H4 (cell line): ENCODE measurements around the gene BEAN1. TPM values are rescaled to one million over a fixed set of nuclear protein-coding genes. Genes with fewer than 3 reads are reported as not detected.
"Not testable (repeated sequence)": the region's sequence is repeated elsewhere in the genome, so short reads cannot be mapped to it uniquely, and the experiment has no call there.

Experiments
- DNase-seq: peaks from one replicate; pipeline ENCODE4 v3.0.0-alpha.2; 2015; ENCODE audit warnings: low spot score
- total RNA-seq: library from RNA; depleted of rRNA; stranded (reverse); fragments of >200 nt; shearing (Covaris generic); gene quantifications from 2 replicates; pipeline ENCODE4 v1.2.3, GENCODE V29; 2014

BEAN1 gene
- total RNA-seq, 1 experiment from 2014 or later: 0.89 TPM

DNA sequence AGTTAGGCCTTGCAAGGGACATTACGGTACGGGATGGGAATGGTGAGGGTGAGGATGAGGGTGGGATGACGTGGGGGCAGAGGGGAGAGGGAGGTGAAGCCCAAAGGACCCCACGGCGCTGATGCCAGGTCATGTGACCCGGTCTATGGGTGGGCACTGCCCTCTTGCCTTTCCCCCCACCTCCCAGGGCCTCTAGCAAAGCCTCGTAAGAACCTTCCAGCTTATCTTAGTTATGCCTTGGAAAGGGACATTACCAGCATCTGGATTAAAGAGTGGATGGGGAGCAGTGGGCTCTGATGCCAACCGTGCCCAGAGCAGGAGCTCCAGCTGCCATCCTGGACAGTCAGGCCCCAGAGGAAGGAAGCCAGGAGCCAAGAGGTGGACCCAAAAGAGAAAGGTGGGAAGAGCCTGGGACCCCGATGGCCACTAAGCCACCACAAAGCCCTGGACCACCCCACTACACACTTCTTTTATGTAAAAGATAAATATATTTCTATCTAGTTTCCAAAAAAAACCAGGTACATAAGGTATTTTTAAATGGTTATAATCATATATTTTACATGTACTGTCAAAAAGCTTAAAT lies 81.9 kb downstream of the BEAN1 start:
- no peak for DNase-seq

DNA sequence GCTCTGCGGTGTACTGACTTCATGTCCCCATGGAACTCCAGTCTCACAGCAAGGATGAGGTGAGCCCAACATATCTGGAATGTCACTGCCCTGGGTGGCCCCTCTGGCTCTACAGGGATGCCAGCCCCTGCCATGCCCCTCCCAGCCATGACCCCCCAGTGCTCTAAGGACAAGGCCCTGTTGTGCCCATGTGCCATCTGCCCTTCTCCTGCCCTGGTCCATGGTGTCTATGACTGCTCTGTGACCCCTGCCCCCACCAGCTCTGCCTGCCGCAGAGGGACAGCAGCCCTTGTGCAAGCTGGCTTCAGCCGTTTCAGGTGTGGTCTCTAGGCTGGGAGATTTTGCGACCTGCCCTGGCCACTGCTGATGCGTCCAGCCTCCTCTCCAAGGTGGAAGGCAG lies 82.5 kb downstream of the BEAN1 start:
- no peak for DNase-seq

DNA sequence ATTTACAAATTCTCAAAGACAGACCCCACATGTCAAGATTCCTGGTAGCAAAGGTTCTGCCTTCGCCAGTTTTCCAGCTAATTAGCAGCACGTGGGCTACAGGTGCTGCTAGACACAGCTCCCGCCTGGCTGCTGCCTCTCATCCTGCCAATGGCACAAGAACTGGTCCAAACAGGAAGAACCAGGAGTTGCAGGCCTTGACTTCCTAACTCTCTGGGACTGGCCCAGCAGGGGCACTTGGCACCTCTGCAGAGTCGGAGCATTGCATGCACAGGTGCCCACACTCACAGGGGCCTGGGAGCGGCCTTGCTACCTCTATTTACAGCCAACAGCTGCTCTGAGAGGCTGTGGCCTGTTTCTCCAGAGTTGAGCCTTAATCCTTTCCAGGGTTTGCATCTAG lies 83.2 kb downstream of the BEAN1 start:
- DNase-seq: no peak

DNA sequence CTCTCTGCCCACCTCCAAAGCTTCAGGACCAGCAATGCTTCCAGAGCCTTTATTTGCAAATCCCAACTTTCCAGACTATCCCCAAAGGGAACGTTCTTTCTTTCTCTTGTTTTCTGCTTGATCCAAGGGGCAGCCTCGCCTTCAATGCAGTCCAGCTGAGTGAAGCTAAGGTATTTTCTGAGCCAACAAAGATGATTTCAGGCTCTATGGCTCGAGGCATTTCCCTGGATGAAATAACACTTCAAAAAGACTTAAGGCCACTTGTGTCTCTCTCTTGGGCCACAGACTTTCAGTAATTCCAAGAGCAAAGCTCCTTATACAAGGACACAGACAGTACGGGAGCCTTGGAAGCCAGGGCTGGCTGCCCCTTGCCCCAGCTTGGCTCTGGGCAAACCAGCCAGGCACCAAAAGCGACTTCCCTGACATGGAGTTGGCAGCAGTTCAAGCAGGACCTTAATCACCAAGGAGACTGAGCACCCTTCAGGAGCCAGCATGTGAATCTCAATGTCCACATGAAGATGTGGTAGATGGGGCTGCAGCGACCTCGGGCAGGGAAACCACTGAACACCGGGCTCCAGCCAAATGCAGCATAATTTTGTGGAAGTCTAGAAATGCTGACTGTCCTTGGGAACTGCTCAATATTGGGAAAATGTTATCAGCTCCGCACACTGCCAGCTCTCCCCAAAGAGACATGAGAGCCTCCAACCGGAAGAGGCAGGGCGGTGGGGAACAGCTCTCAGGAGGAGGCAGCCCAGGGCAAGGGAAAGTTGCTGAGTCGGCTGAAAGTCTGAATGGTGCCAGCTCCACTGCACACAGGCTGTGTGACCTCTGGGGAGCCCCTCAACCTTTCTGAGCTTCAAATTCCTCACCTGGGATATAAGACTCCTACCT lies 83.9 kb downstream of the BEAN1 start:
- no peak for DNase-seq

DNA sequence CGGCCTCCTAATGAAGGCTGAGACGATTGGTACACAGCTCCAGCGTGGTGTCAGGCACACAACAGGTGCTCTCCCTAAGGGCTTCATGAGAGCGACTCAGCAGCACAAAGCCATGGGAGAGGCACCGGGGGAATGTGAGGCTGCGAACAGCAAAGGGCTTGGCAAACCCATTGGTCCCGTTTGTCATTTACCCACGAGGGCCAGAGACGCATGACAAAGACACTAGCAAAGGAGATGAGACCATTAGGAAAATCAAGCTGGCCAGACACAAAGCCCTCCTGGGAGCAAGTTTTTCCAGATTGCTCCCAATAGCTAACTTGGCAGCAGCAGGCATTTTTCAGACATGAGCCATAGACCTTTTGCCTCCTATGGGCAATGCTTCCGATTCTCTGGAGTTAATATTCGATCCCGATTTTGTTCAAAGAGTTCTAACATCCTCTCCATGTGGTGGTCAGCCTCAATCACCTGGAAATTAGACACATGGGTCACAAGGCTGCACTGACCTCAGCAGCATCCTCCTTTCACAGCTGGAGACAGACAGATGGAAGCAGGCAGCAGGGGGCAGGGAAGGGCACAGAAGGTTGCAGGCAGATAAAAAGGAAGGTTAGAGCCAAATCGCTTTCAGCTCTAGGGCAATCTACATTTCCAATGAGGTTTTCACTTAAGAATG lies 84.6 kb downstream of the BEAN1 start:
- peak; percentile 46 for DNase-seq

DNA sequence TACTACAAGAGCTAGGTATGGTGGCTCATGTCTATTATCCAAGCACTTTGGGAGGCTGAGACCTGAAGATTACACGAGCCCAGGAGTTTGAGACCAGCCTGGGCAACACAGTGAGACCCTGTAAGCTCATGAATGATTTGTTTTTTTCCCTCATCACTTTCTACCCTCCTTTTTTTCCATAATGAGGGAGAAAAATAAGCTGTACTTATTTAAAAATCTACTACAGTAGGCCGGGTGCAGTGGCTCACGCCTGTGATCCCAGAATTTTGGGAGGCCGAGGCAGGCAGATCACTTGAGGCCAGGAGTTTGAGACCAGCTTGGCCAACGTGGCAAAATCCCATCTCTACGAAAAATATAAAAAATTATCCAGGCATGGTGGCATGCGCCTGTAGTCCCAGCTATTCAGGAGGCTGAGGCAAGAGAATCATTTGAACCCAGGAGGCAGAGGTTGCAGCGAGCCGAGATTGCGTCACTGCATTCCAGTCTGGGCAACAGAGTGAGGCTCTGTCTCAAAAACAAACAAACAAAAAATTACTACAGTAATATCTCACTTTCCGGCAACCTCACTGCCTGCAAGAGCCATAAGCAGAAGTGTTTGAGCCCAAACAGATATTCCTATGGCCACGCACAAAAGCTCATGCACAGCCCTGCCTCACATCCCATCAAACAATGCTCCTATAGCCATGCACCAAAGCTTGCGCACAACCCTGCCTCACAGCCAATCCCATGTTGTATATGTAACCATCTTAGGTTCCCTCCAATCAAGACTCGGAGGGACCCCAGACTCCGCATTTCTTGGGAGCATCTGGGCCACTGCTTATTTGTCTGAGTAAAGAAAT lies 85.4 kb downstream of the BEAN1 start:
- peak; percentile 57 for DNase-seq

DNA sequence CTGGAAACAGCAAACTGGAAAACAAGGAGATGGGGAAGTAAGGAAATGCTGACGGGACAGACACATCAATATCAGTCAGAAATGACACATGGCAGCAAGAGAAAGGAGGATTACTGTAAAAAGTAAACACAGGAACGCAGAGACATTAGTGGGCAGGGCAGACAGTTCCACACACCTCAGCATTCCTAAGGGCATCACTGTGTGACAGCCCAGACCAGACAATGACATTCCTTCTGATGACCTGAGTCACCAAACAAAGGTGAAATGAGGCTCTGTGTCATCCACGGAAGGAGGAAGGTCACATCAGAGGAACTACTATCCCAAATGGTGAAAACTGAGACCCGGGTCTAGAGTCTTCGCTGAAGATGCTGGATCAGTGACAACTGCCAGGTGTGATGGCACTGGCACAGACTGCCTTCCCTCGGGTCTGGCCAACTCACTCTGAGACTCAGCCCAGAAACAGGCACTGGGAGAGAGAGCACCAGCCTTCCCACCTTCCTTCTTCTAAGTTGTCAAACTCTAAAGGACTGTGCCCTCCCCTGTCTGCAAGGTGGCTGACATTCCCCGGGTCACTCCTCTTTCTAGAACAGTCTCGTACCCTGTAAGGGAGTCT lies 86.1 kb downstream of the BEAN1 start:
- DNase-seq: no peak

DNA sequence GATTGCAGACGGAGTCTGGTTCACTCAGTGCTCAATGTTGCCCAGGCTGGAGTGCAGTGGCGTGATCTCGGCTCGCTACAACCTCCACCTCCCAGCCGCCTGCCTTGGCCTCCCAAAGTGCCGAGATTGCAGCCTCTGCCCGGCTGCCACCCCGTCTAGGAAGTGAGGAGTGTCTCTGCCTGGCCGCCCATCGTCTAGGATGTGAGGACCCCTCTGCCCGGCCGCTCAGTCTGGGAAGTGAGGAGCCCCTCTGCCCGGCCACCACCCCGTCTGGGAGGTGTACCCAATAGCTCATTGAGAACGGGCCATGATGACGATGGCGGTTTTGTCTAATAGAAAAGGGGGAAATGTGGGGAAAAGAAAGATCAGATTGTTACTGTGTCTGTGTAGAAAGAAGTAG lies 87.3 kb downstream of the BEAN1 start:
- DNase-seq: not testable (repeated sequence)

DNA sequence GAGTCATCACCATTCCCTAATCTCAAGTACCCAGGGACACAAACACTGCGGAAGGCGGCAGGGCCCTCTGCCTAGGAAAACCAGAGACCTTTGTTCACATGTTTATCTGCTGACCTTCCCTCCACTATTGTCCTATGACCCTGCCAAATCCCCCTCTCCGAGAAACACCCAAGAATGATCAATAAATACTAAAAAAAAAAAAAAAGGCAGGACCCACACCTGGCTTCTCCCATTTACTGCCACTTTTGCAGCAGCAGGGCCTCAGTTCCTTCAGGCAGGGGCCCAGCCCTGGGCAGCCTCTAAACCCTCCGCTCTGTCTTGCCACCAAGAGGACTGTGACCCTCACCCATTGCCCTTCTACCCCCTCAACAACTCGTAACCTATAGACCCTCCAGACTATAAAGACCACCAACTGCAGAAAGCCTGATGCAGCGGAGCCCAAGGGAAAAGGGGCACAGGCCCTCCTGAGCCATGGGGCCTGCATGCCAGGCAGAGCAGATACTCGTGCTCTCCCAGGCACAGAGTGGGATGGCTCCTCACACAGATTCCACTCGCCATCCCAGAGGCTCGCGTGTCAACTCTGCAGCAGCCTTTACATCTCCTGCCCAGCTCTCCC lies 88.0 kb downstream of the BEAN1 start:
- not testable (repeated sequence) for DNase-seq

DNA sequence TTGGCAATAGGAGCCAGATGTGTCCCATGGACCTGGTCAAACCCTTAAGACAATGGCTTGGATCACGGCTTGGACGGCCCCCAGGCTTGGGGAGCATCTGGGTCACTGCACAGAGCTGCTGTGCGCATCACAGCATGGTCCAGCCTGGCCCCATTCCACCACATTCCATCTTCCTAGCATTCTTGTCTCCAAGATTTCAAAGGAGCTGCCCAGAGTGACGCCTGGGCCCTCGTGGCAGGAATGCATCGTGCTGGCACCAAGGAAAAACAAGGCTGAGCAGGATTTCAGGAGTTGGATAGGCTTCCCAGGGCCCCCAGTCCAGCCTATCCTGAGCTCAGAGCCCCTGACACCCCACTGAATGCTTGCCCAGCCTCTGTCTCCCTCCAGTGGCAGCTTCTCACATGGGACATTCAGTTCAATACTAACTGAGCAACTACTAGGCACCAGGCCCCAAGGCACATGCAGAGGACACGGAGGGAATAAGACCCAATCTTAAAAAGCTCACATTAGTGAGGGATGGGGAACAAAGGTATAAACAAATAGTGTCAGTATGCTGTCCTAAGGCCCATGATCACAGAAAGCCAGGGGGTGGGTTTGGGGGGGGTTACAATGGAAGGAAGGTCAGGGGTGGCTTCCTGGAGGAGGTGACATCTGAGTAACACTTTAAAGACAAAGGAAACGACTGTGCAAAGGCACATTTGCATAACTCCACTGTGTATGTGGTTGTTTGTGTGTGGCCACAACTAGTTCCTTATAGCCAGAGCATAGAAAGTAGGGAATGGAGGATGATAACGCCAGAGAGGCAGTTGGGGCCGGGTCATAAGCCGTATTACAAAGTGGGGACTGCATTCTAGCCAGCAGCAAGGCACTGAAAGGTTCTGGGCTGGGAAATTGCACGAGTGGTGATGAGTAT lies 88.8 kb downstream of the BEAN1 start:
- peak; percentile 60 for DNase-seq

DNA sequence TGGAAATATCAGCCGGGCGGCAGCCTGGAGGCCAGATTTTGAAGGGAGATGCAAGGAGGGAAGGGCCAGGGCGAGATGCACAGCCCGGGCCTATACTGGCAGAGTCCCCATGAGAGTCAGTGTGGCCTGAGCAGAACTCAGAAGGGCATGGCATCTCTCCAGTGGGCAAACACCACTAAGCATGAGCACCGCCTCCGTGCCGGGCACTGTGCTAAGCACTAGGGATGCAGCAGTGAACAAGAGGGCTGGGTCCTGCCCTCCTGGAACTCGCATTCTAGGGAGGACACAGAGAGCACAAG lies 89.4 kb downstream of the BEAN1 start:
- DNase-seq: no peak

DNA sequence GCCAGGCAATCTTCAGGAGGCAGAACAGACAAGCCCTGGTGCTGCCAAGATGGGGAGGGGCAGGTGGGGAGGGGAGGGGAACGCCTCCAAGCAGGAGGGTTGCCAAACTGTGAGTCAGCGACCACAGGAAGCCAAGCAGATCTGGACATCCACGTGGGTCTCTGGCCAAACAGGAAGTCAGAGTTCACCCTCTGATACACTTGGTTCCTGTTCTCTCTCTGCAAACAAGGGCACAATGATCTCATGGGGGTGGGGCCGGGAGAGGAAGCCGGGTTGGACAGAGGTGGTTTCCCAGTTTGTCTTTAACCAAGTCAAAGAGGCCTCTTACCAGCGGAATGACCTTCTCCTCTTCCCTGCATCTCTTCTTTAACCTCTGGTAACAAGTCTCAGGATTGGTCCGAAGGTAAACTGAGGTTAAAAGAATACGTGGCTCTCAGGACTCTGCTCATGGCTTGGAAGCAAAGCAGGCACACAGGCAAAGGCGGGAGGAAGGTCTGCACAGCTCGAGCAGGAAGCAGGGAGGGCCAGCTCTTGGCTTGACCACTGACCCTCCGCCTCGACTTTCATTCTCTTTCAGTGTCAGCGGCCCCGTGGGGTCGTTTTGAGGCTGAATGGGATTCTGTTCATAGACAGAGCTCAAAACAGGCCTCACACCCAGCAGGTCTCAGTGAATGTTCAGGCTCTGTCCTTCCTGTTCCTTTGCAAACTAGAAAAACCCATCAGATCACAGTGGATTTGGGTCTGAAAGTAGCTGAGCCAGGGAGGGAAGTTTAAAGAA lies 89.9 kb downstream of the BEAN1 start:
- peak; percentile 98 for DNase-seq

DNA sequence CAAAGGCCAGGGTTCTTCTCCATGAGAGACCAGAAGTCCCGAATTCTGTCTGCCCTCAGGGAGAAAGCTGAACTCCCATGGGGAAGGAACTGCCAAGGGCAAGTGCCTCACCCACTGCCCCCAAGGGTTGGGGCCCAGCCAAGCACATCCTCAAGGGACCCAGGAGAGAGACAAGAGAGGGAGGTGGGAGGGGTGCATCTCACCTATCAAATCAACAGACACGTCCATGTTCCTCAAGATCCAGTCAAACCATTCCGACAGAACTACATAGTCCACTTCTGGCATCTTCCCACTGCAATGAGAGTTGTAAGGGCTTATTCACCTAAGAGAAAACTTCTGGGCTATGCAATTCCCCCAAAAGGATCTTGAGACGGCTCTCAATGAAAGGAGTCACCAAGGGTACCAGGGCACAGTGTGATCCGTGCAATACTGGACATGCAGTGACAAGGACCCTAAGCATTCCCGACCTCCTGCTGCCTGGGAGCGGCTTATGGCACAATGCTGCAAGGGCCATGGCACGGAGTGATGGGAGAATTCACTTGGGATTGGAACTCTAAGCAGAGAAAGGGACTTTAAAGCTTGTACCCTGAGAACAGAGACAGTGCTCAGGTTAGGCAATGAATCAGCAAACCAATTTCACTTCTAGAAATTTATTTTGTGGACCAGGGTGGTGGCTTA lies 90.6 kb downstream of the BEAN1 start:
- DNase-seq: no peak

DNA sequence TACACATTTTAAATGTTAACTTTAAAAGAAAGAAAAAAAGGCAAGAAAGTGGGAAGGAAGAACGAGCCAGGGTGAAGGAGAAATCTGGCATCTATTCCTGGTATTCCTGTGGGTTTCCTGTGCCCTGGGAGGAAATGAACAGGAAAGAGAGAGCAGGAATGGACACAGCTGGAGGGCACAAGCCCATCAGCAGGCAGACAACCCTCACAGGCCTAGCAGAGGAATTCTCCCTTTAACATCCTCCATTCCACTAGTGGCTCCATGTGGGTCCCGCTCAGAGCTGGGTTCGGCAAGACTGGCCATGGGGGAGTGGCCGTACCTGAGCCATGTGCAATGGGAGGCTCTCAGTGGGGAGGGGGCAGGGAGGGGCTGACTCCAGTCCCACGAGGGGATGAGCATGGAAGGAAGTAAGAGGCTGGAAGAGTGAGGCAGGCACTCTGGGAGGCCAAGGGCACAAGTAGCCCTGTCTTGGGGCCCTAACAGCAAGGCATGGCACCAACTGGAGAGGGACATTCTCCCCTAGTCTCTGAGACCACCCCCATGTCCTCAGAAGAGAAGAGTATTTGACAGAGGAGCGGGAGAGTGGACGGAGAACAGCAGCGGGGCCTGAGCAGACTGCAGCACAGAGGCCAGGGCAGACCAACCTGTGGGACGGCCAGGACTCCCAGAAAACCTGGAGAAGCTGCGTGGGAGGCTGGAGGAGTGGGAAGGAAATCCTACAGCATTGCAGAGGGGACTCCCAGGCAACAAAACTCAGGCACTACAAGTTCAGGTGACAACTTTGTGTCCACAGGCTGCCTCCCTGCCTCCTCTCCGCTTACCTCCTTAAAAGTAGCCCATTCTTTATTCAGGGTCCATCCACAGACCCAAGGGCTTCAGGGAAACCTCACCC lies 92.6 kb downstream of the BEAN1 start:
- no peak for DNase-seq

DNA sequence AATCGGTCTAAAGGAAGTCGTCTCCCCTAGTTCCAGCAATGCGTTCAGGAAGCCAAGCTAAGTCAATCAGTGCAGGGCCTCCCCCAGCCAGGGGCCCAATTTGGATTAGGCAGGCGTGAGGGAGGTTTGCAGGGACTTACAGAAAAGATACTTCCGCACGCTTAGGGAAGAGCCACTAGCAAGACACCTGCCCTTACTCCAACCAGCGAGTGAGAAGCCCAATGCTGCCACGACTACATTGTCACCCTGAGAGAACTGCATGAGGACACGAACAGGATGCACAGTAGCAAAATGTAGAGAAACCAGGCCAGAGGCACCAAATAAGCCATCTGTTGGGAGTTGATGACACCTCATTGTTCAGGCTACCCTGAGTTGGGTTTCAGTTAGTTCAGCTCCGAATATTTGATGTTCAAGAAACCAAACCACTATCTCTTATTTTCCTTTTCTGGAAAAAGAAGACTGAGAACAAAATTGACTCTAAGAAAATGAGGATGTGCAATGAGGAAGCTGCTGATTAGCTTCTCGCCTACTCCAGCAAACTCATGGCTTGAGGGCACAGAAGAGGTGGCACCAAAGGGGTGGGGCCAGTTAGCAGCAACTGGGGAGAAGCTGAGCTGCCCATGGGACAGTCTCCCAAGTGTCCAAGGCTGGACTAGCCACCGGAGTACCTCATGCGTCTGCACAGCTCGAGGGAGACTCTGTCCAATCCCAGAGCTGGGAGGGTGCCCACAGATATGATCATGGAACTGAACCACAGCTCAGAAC lies 93.5 kb downstream of the BEAN1 start:
- DNase-seq: no peak

DNA sequence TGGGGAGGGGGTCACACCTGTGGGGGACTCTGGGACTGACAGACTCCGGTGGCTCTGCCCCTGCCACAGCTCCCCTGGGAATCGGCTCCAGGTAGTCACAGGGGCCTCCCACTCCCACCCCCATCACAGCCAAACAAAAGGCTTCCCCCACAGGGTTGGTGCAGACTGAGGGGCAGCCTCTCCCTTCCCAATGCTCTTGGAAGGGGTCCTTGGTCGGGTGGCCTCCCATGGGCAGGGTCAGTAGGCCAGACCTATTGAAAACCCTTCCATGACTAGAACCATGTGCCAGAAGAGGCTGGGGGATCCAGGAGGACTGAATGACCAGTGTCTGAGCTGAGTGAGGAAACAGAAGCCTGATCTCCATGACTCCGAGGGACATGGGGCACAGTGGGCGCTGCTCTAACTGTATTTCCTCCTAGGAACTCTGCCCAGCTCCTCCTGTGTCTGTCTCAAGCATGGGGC lies 94.2 kb downstream of the BEAN1 start:
- DNase-seq: no peak
